GM18508 (cell line): ENCODE data around the gene CDRT15.
"Not testable (repeated sequence)": the region's sequence is repeated elsewhere in the genome, so short reads cannot be mapped to it uniquely, and the experiment has no call there.

Source experiments
- ATAC-seq: cut with Tn5 transposase; IDR thresholded peaks from one replicate; pipeline ENCODE4 v1.9.1; 2021; ENCODE audit warnings: moderate number of reproducible peaks; ENCODE audit not compliant: insufficient read depth, unreplicated experiment

CDRT15 gene

GRCh38 chr17:14236762-14237161 lies at the start of gene CDRT15:
CDRT15 (minus strand) TSS chr17:14236862; CDS start chr17:14236833, 29 bp downstream.
- not testable (repeated sequence) for ATAC-seq

- no peak for ATAC-seq
Measured at GRCh38 chr17:14282726-14283125, 46.1 kb upstream of the CDRT15 start.

- ATAC-seq = no peak
Measured at GRCh38 chr17:14281530-14281929, 44.9 kb upstream of the CDRT15 start.

GRCh38 chr17:14276535-14277250 lies 40.0 kb upstream of the CDRT15 start:
- ATAC-seq = no peak

GRCh38 chr17:14270508-14270907 lies 33.8 kb upstream of the CDRT15 start:
- ATAC-seq = no peak

GRCh38 chr17:14269473-14269872 lies 32.8 kb upstream of the CDRT15 start:
- ATAC-seq = no peak

- ATAC-seq = no peak
Measured at GRCh38 chr17:14268264-14268663, 31.6 kb upstream of the CDRT15 start.

GRCh38 chr17:14261406-14261805 lies 24.7 kb upstream of the CDRT15 start:
- ATAC-seq = no peak

- no peak for ATAC-seq
Measured at GRCh38 chr17:14245629-14246028, 9.0 kb upstream of the CDRT15 start.

- no peak for ATAC-seq
Measured at GRCh38 chr17:14245002-14245401, 8.3 kb upstream of the CDRT15 start.

GRCh38 chr17:14239271-14239670 lies 2.6 kb upstream of the CDRT15 start:
- not testable (repeated sequence) for ATAC-seq

GRCh38 chr17:14236032-14236431 lies 630 bp downstream of the CDRT15 start:
- not testable (repeated sequence) for ATAC-seq

GRCh38 chr17:14235047-14235446 lies 1.6 kb downstream of the CDRT15 start:
- not testable (repeated sequence) for ATAC-seq

GRCh38 chr17:14231187-14231586 lies 5.5 kb downstream of the CDRT15 start:
- not testable (repeated sequence) for ATAC-seq

- no peak for ATAC-seq
Measured at GRCh38 chr17:14228903-14229302, 7.8 kb downstream of the CDRT15 start.

GRCh38 chr17:14227052-14227451 lies 9.6 kb downstream of the CDRT15 start:
- ATAC-seq = no peak

- ATAC-seq = no peak
Measured at GRCh38 chr17:14225254-14225980, 11.2 kb downstream of the CDRT15 start.

GRCh38 chr17:14222611-14223010 lies 14.1 kb downstream of the CDRT15 start:
- ATAC-seq = no peak

GRCh38 chr17:14214271-14214670 lies 22.4 kb downstream of the CDRT15 start:
- no peak for ATAC-seq

GRCh38 chr17:14212401-14212800 lies 24.3 kb downstream of the CDRT15 start:
- ATAC-seq = no peak

GRCh38 chr17:14211801-14212200 lies 24.9 kb downstream of the CDRT15 start:
- ATAC-seq = no peak

- ATAC-seq = no peak
Measured at GRCh38 chr17:14211246-14211645, 25.4 kb downstream of the CDRT15 start.
